Hepatocyte (in vitro differentiated cells): ENCODE data around the gene TMEM109. TPM values are rescaled to one million over a fixed set of nuclear protein-coding genes. Genes with fewer than 3 reads are reported as not detected.

Experiments
- DNase-seq: peaks from one replicate; pipeline ENCODE4 v3.0.0-alpha.2; 2016; ENCODE audit warnings: low spot score
- H2AFZ ChIP-seq: fragments of 200-600 bp; sonication (generic); 2 replicates; pipeline ENCODE4 v1.6.0; 2016; ENCODE audit warnings: antibody characterized with exemption, mild to moderate bottlenecking
- H3K27ac ChIP-seq: fragments of 200-600 bp; sonication (generic); 2 replicates; pipeline ENCODE4 v1.5.1; 2016; ENCODE audit warnings: mild to moderate bottlenecking
- H3K27me3 ChIP-seq: fragments of 200-600 bp; sonication (generic); 2 replicates; pipeline ENCODE4 v1.6.1; 2016
- H3K36me3 ChIP-seq: fragments of 200-600 bp; sonication (generic); replicated peaks from 2 replicates; pipeline ENCODE4 v1.5.1; 2016; ENCODE audit warnings: low read depth; ENCODE audit not compliant: insufficient read depth
- H3K4me1 ChIP-seq: fragments of 200-600 bp; sonication (generic); 2 replicates; pipeline ENCODE4 v1.5.1; 2016; ENCODE audit warnings: mild to moderate bottlenecking, moderate library complexity; ENCODE audit not compliant: insufficient read depth
- H3K4me2 ChIP-seq: fragments of 200-600 bp; sonication (generic); 2 replicates; pipeline ENCODE4 v1.6.0; 2016
- H3K4me3 ChIP-seq: fragments of 200-600 bp; sonication (generic); 2 replicates; pipeline ENCODE4 v1.5.1; 2016; ENCODE audit warnings: mild to moderate bottlenecking
- H3K79me2 ChIP-seq: fragments of 200-600 bp; sonication (generic); 2 replicates; pipeline ENCODE4 v1.6.0; 2017; ENCODE audit warnings: mild to moderate bottlenecking
- H3K9me2 ChIP-seq: fragments of 200-600 bp; sonication (generic); replicated peaks from 2 replicates; pipeline ENCODE4 v1.6.0; 2017; ENCODE audit warnings: mild to moderate bottlenecking; ENCODE audit not compliant: insufficient read depth
- H3K9me3 ChIP-seq: fragments of 200-600 bp; sonication (generic); 2 replicates; pipeline ENCODE4 v1.5.1; 2016; ENCODE audit warnings: low read depth, mild to moderate bottlenecking
- H4K20me1 ChIP-seq: fragments of 200-600 bp; sonication (generic); 2 replicates; pipeline ENCODE4 v1.6.0; 2016; ENCODE audit warnings: mild to moderate bottlenecking; ENCODE audit not compliant: insufficient read depth, poor library complexity, severe bottlenecking
- CTCF ChIP-seq: fragments of 200-600 bp; sonication (generic); IDR thresholded peaks from 2 replicates; pipeline ENCODE4 v1.5.1; 2016; ENCODE audit warnings: antibody characterized with exemption, mild to moderate bottlenecking; ENCODE audit not compliant: poor library complexity
- EZH2 ChIP-seq: fragments of 200-600 bp; sonication (generic); IDR thresholded peaks from 2 replicates; pipeline ENCODE4 v1.6.1; 2016; ENCODE audit warnings: antibody characterized with exemption, mild to moderate bottlenecking, borderline replicate concordance
- EZH2phosphoT487 ChIP-seq: fragments of 200-600 bp; sonication (generic); IDR thresholded peaks from one replicate; pipeline ENCODE4 v1.6.1; 2018; ENCODE audit warnings: antibody characterized with exemption, mild to moderate bottlenecking, low read depth, moderate library complexity; ENCODE audit not compliant: unreplicated experiment, severe bottlenecking
- WGBS: methylation state at CpG from one replicate; pipeline ENCODE4 v1.1.6; 2016; ENCODE audit warnings: low lambda C conversion rate; ENCODE audit errors: missing lambda C conversion rate; 5-methylcytosine and 5-hydroxymethylcytosine counted together
- polyA plus RNA-seq: library from polyadenylated mRNA; unstranded; fragments of >200 nt; fragmentation: Nextera tagmentation; extraction: Ambion mirVana; gene quantifications from 2 replicates; pipeline ENCODE4 v1.2.1, GENCODE V29; 2016
- total RNA-seq: library from RNA; depleted of rRNA; stranded (reverse); fragments of >200 nt; gene quantifications from 2 replicates; pipeline ENCODE4 v1.2.3, GENCODE V29; 2014

TMEM109 gene
- total and polyA plus RNA-seq, 2 experiments from 2014 or later, result 30.0 to 86.9 TPM

GRCh38 chr11:60934790-60935605 lies 21.0 kb downstream of the TMEM109 start:
- Histone ChIP-seq H4K20me1 (no peaks in the 10 kb centered on the region), H3K27ac (no peak overlapping the region), H3K36me3 (no peaks in the 10 kb centered on the region), H3K4me2 (no peak overlapping the region), H3K9me2 (no peaks in the 10 kb centered on the region), H2AFZ (no peak overlapping the region), H3K4me1 (no peaks in the 10 kb centered on the region), H3K9me3 (no peaks in the 10 kb centered on the region), H3K79me2 (no peaks in the 10 kb centered on the region), H3K27me3 (no peaks in the 10 kb centered on the region), H3K4me3 (no peak overlapping the region)
- WGBS, result 97% methylated on average over 19 of the region's 21 CpGs
- no peak for DNase-seq
- TF ChIP-seq EZH2 (no peak), CTCF (no peak), EZH2phosphoT487 (no peak)

GRCh38 chr11:60935676-60936442 lies 21.9 kb downstream of the TMEM109 start:
- H3K4me1 ChIP-seq, result peaks cover 6% of the 10 kb centered on the region
- H4K20me1 ChIP-seq, result no peaks in the 10 kb centered on the region
- TF ChIP-seq EZH2 (no peak), CTCF (no peak), EZH2phosphoT487 (no peak)
- no peak overlapping the region for H3K4me3 ChIP-seq
- H3K36me3 ChIP-seq, result no peaks in the 10 kb centered on the region
- H3K4me2 ChIP-seq, result no peak overlapping the region
- H2AFZ ChIP-seq, result no peak overlapping the region
- H3K9me3 ChIP-seq, result no peaks in the 10 kb centered on the region
- no peaks in the 10 kb centered on the region for H3K27me3 ChIP-seq
- WGBS, result 95% methylated on average over 25 of the region's 27 CpGs
- no peak overlapping the region for H3K27ac ChIP-seq
- no peak for DNase-seq
- no peaks in the 10 kb centered on the region for H3K9me2 ChIP-seq
- no peaks in the 10 kb centered on the region for H3K79me2 ChIP-seq

- no peak overlapping the region for H3K4me3 ChIP-seq
- no peaks in the 10 kb centered on the region for H3K9me2 ChIP-seq
- TF ChIP-seq EZH2phosphoT487, result no peak
- TF ChIP-seq EZH2, result no peak
- no peak for TF ChIP-seq CTCF
- H3K79me2 ChIP-seq, result no peaks in the 10 kb centered on the region
- 95% methylated on average over 15 of the region's 18 CpGs for WGBS
- H3K27me3 ChIP-seq, result no peaks in the 10 kb centered on the region
- peaks cover 6% of the 10 kb centered on the region for H3K4me1 ChIP-seq
- no peak overlapping the region for H2AFZ ChIP-seq
- H3K27ac ChIP-seq, result no peak overlapping the region
- H3K4me2 ChIP-seq, result no peak overlapping the region
- DNase-seq, result no peak
- H3K36me3 ChIP-seq, result no peaks in the 10 kb centered on the region
- no peaks in the 10 kb centered on the region for H4K20me1 ChIP-seq
- no peaks in the 10 kb centered on the region for H3K9me3 ChIP-seq
Observed at GRCh38 chr11:60936467-60937143, 22.6 kb downstream of the TMEM109 start.
